Smooth muscle cell (in vitro differentiated cells): Measurements from ENCODE around the gene MLEC. TPM values are rescaled to one million over a fixed set of nuclear protein-coding genes. Genes with fewer than 3 reads are reported as not detected.

Source experiments
- DNase-seq: peaks from one replicate; lab custom pipeline; 2025; ENCODE audit not compliant: unreplicated experiment; lab: John Stamatoyannopoulos, UW
- H2AFZ ChIP-seq: fragments of 200-600 bp; sonication (generic); 2 replicates; pipeline ENCODE4 v1.6.0; 2016; ENCODE audit warnings: antibody characterized with exemption, low read depth, mild to moderate bottlenecking
- H3F3A ChIP-seq: fragments of 200-600 bp; sonication (generic); 2 replicates; pipeline ENCODE4 v1.6.0; 2017; ENCODE audit warnings: antibody characterized with exemption, low read depth
- H3K27ac ChIP-seq: fragments of 200-600 bp; sonication (generic); 2 replicates; pipeline ENCODE4 v1.5.1; 2016; ENCODE audit warnings: low read depth, mild to moderate bottlenecking
- H3K27me3 ChIP-seq: fragments of 200-600 bp; sonication (generic); 2 replicates; pipeline ENCODE4 v1.6.1; 2016; ENCODE audit warnings: low read depth, mild to moderate bottlenecking
- H3K36me3 ChIP-seq: fragments of 200-600 bp; sonication (generic); 2 replicates; pipeline ENCODE4 v1.5.1; 2016; ENCODE audit warnings: low read depth
- H3K4me1 ChIP-seq: fragments of 200-600 bp; sonication (generic); 2 replicates; pipeline ENCODE4 v1.5.1; 2016; ENCODE audit warnings: low read depth
- H3K4me2 ChIP-seq: fragments of 200-600 bp; sonication (generic); 2 replicates; pipeline ENCODE4 v1.6.0; 2016; ENCODE audit warnings: mild to moderate bottlenecking
- H3K4me3 ChIP-seq: fragments of 200-600 bp; sonication (generic); 2 replicates; pipeline ENCODE4 v1.5.1; 2016; ENCODE audit warnings: mild to moderate bottlenecking
- H3K79me2 ChIP-seq: fragments of 200-600 bp; sonication (generic); 2 replicates; pipeline ENCODE4 v1.6.0; 2016; ENCODE audit warnings: low read depth, mild to moderate bottlenecking
- H3K9ac ChIP-seq: fragments of 200-600 bp; sonication (generic); 2 replicates; pipeline ENCODE4 v1.6.0; 2016; ENCODE audit warnings: low read depth
- H3K9me3 ChIP-seq: fragments of 200-600 bp; sonication (generic); replicated peaks from 2 replicates; pipeline ENCODE4 v1.5.1; 2016; ENCODE audit warnings: low read depth
- H4K20me1 ChIP-seq: fragments of 200-600 bp; sonication (generic); 2 replicates; pipeline ENCODE4 v1.6.0; 2016; ENCODE audit warnings: low read depth
- WGBS: methylation state at CpG from one replicate; pipeline ENCODE4 v1.1.7; 2016; ENCODE audit warnings: low lambda C conversion rate; 5-methylcytosine and 5-hydroxymethylcytosine counted together
- polyA plus RNA-seq: library from polyadenylated mRNA; unstranded; fragments of >200 nt; fragmentation: Nextera tagmentation; extraction: Ambion mirVana; gene quantifications from 2 replicates; pipeline ENCODE4 v1.2.1, GENCODE V29; 2016
- total RNA-seq: library from RNA; depleted of rRNA; stranded (reverse); fragments of >200 nt; gene quantifications from 2 replicates; pipeline ENCODE4 v1.2.3, GENCODE V29; 2014
- TF ChIP-seq, protein P1 (sequence below): fragments of 200-600 bp; sonication (generic); IDR thresholded peaks from 2 replicates; pipeline ENCODE4 v1.5.1; 2017; ENCODE audit warnings: borderline replicate concordance, mild to moderate bottlenecking, antibody characterized with exemption; ENCODE audit not compliant: insufficient read depth, poor library complexity, severe bottlenecking

The MLEC gene
- total and polyA plus RNA-seq, 2 experiments from 2014 or later: 70.7 to 230 TPM

- TF ChIP-seq, protein P1, sequence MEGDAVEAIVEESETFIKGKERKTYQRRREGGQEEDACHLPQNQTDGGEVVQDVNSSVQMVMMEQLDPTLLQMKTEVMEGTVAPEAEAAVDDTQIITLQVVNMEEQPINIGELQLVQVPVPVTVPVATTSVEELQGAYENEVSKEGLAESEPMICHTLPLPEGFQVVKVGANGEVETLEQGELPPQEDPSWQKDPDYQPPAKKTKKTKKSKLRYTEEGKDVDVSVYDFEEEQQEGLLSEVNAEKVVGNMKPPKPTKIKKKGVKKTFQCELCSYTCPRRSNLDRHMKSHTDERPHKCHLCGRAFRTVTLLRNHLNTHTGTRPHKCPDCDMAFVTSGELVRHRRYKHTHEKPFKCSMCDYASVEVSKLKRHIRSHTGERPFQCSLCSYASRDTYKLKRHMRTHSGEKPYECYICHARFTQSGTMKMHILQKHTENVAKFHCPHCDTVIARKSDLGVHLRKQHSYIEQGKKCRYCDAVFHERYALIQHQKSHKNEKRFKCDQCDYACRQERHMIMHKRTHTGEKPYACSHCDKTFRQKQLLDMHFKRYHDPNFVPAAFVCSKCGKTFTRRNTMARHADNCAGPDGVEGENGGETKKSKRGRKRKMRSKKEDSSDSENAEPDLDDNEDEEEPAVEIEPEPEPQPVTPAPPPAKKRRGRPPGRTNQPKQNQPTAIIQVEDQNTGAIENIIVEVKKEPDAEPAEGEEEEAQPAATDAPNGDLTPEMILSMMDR: no peak
- Histone ChIP-seq H3K9ac (no peak overlapping the region), H2AFZ (no peak overlapping the region), H3K36me3 (no peaks in the 10 kb centered on the region), H3K4me2 (no peak overlapping the region), H3K9me3 (no peaks in the 10 kb centered on the region), H3K27me3 (peaks cover 76% of the 10 kb centered on the region), H3K79me2 (no peaks in the 10 kb centered on the region), H3K4me1 (peaks cover 4% of the 10 kb centered on the region), H4K20me1 (no peaks in the 10 kb centered on the region), H3F3A (no peaks in the 10 kb centered on the region), H3K4me3 (no peak overlapping the region), H3K27ac (no peak overlapping the region)
- DNase-seq: no peak
- 92% methylated on average over 9 of the region's 9 CpGs for WGBS
Observed at GRCh38 chr12:120642121-120642520, 44.8 kb upstream of the MLEC start.

- Histone ChIP-seq H3K4me3 (no peak overlapping the region), H3F3A (no peaks in the 10 kb centered on the region), H3K79me2 (no peaks in the 10 kb centered on the region), H3K27ac (no peak overlapping the region), H3K4me2 (no peak overlapping the region), H3K27me3 (peaks cover 74% of the 10 kb centered on the region), H3K36me3 (no peaks in the 10 kb centered on the region), H3K4me1 (peaks cover 4% of the 10 kb centered on the region), H2AFZ (no peak overlapping the region), H3K9me3 (no peaks in the 10 kb centered on the region), H4K20me1 (no peaks in the 10 kb centered on the region), H3K9ac (no peak overlapping the region)
- 94% methylated on average over 4 of the region's 4 CpGs for WGBS
- TF ChIP-seq, protein P1: no peak
- DNase-seq: no peak
Observed at GRCh38 chr12:120642826-120643225, 44.1 kb upstream of the MLEC start.

- no peaks in the 10 kb centered on the region for H3K9me3 ChIP-seq
- no peak overlapping the region for H2AFZ ChIP-seq
- H3K4me1 ChIP-seq: peaks cover 4% of the 10 kb centered on the region
- H4K20me1 ChIP-seq: no peaks in the 10 kb centered on the region
- no peak overlapping the region for H3K27ac ChIP-seq
- no peaks in the 10 kb centered on the region for H3K79me2 ChIP-seq
- H3K27me3 ChIP-seq: peaks cover 69% of the 10 kb centered on the region
- H3F3A ChIP-seq: no peaks in the 10 kb centered on the region
- no peak overlapping the region for H3K9ac ChIP-seq
- DNase-seq: no peak
- no peak overlapping the region for H3K4me3 ChIP-seq
- TF ChIP-seq, protein P1: no peak
- H3K36me3 ChIP-seq: no peaks in the 10 kb centered on the region
- H3K4me2 ChIP-seq: no peak overlapping the region
- 78% methylated on average over 4 of the region's 4 CpGs for WGBS
Observed at GRCh38 chr12:120643574-120643973, 43.4 kb upstream of the MLEC start.

DNA sequence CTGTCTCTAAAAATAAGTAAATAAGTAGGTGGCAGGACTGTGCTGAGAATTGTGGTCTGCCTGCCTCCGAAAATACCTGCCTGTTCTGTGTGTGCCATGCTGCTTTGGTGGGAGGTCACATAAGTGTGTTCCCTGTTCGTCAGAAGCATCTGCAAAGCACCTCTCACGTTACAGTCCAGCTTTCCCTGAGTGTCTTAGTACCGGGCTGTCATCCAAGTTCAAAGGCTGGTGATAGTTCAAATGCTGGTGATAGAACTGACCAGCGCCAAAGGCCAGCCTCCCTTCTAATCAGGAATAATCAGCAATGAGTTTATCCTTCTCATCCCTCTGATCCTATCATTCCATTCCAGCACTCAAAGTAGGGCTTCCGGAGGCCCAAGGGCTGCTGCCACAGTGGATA lies 40.9 kb upstream of the MLEC start:
- no peaks in the 10 kb centered on the region for H3K9me3 ChIP-seq
- no peak overlapping the region for H3K4me2 ChIP-seq
- H3F3A ChIP-seq: no peaks in the 10 kb centered on the region
- H3K27ac ChIP-seq: no peak overlapping the region
- TF ChIP-seq, protein P1: no peak
- no peaks in the 10 kb centered on the region for H3K36me3 ChIP-seq
- 66% methylated on average over 6 of the region's 6 CpGs for WGBS
- DNase-seq: no peak
- H2AFZ ChIP-seq: no peak overlapping the region
- H3K4me1 ChIP-seq: peaks cover 10% of the 10 kb centered on the region
- peaks cover 52% of the 10 kb centered on the region for H3K27me3 ChIP-seq
- H3K4me3 ChIP-seq: no peak overlapping the region
- H3K9ac ChIP-seq: no peak overlapping the region
- no peaks in the 10 kb centered on the region for H3K79me2 ChIP-seq
- no peaks in the 10 kb centered on the region for H4K20me1 ChIP-seq
